HL-60 (cell line): ENCODE data around the gene CDC5L.

Experiments
- DNase-seq, 2 experiments: peaks; one replicate each; pipeline ENCODE4 v3.0.0-alpha.2; 2010 to 2020; ENCODE audit warnings: low read depth in 1 of 2, low spot score in 1 of 2
- H3K27ac ChIP-seq: fragments of 250-450 bp; sonication (Bioruptor Pico); replicated peaks from 2 replicates; pipeline ENCODE4 v1.5.1; 2020; ENCODE audit warnings: mild to moderate bottlenecking, moderate library complexity
- H3K27me3 ChIP-seq: fragments of 250-450 bp; sonication (Bioruptor Pico); 2 replicates; pipeline ENCODE4 v1.5.1; 2021; ENCODE audit warnings: mild to moderate bottlenecking, moderate library complexity; ENCODE audit not compliant: insufficient read depth, poor library complexity, severe bottlenecking
- H3K4me3 ChIP-seq: replicated peaks from 2 replicates; pipeline ENCODE4 v1.5.1; 2011; ENCODE audit warnings: mild to moderate bottlenecking, control low read depth, low read length; ENCODE audit not compliant: insufficient read depth
- CTCF ChIP-seq: IDR thresholded peaks from one replicate; pipeline ENCODE4 v1.5.1; 2011; ENCODE audit warnings: low read length, control low read depth, inconsistent platforms; ENCODE audit not compliant: insufficient read depth
- GABPA ChIP-seq: IDR thresholded peaks from 2 replicates; pipeline ENCODE4 v1.6.1; 2012; ENCODE audit warnings: low read depth
- POLR2AphosphoS5 ChIP-seq: IDR thresholded peaks from 2 replicates; pipeline ENCODE4 v1.6.1; 2012; ENCODE audit warnings: low read depth
- REST ChIP-seq: IDR thresholded peaks from 2 replicates; pipeline ENCODE4 v1.6.1; 2012; ENCODE audit warnings: low read depth; ENCODE audit not compliant: insufficient replicate concordance
- SPI1 ChIP-seq: IDR thresholded peaks from 2 replicates; pipeline ENCODE4 v1.6.1; 2012; ENCODE audit warnings: low read depth, mild to moderate bottlenecking, borderline replicate concordance

The CDC5L gene

GRCh38 chr6:44453146-44453545, 65.6 kb downstream of the CDC5L start:
- no peak overlapping the region for H3K4me3 ChIP-seq
- TF ChIP-seq REST (no peak), POLR2AphosphoS5 (no peak), SPI1 (no peak), CTCF (no peak), GABPA (no peak)
- no peak for DNase-seq
- no peaks in the 10 kb centered on the region for H3K27me3 ChIP-seq
- no peak overlapping the region for H3K27ac ChIP-seq

GRCh38 chr6:44454198-44454597, 66.7 kb downstream of the CDC5L start:
- TF ChIP-seq SPI1 (no peak), POLR2AphosphoS5 (no peak), REST (no peak), CTCF (no peak), GABPA (no peak)
- DNase-seq = no peak

GRCh38 chr6:44456070-44456965, 68.8 kb downstream of the CDC5L start:
- no peak overlapping the region for H3K27ac ChIP-seq
- peak; percentile 12 to 41 for DNase-seq
- no peaks in the 10 kb centered on the region for H3K27me3 ChIP-seq
- H3K4me3 ChIP-seq = no peak overlapping the region
- no peak for TF ChIP-seq SPI1
- peak; percentile 81 for TF ChIP-seq CTCF
- TF ChIP-seq POLR2AphosphoS5 = no peak

More at GRCh38 chr6:44454198-44454597, 66.7 kb downstream of the CDC5L start:
- H3K27ac ChIP-seq = no peak overlapping the region
- no peaks in the 10 kb centered on the region for H3K27me3 ChIP-seq
- H3K4me3 ChIP-seq = no peak overlapping the region

GRCh38 chr6:44456966-44457292, 69.4 kb downstream of the CDC5L start:
- no peak for DNase-seq
- Histone ChIP-seq H3K27ac (no peak overlapping the region), H3K4me3 (no peak overlapping the region), H3K27me3 (no peaks in the 10 kb centered on the region)
- TF ChIP-seq POLR2AphosphoS5 (no peak), REST (no peak), SPI1 (no peak), GABPA (no peak), CTCF (no peak)
